ENCODE data around the gene FHDC1. TPM values are rescaled to one million over a fixed set of nuclear protein-coding genes. Genes with fewer than 3 reads are reported as not detected.

Gene FHDC1
- total RNA-seq, 1 experiment from 2014 or later = 0.95 TPM

GRCh38 chr4:153014460-153014859 lies 78.3 kb downstream of the FHDC1 start:
- intact Hi-C loops (cut with micrococcal nuclease) = no loop called here
- no peak overlapping the region for H2AFZ ChIP-seq (ENCODE audit: low read length)
- POLR2A ChIA-PET (ENCODE audit: unreplicated experiment) = no interaction called here
- H4K20me1 ChIP-seq (ENCODE audit: low read length) = no peaks in the 10 kb centered on the region
- ATAC-seq (no peak), DNase-seq (no peak)
- H3K4me1 ChIP-seq (ENCODE audit: insufficient read depth, low read length) = no peaks in the 10 kb centered on the region
- H3K79me2 ChIP-seq (ENCODE audit: low read length) = no peaks in the 10 kb centered on the region
- H3K27me3 ChIP-seq (ENCODE audit: low read length) = no peaks in the 10 kb centered on the region
- H3K4me2 ChIP-seq (ENCODE audit: low read length) = no peak overlapping the region
- no peaks in the 10 kb centered on the region for H3K36me3 ChIP-seq (ENCODE audit: low read depth, low read length)
- no TSS peak for BruUV-seq (replicated peaks)
- no peak overlapping the region for H3K4me3 ChIP-seq (ENCODE audit: low read length)
- TF ChIP-seq EZH2phosphoT487 (IDR thresholded peaks at IDR 0.05; ENCODE audit: borderline replicate concordance, low read length) (no peak), CTCF (conservative IDR thresholded peaks at IDR 0.05; ENCODE audit: low read depth, low read length) (no peak), EZH2 (IDR thresholded peaks at IDR 0.05; ENCODE audit: low read length, unreplicated experiment) (no peak)
- H3K27ac ChIP-seq (ENCODE audit: low read length) = no peak overlapping the region
- H3F3A ChIP-seq (ENCODE audit: low read length, unreplicated experiment) = no peaks in the 10 kb centered on the region
- CTCF ChIA-PET = no interaction called here
- H3K9ac ChIP-seq (ENCODE audit: low read length) = no peak overlapping the region
- H3K9me3 ChIP-seq (ENCODE audit: low read length) = no peaks in the 10 kb centered on the region
- H3K9me2 ChIP-seq (replicated peaks; ENCODE audit: low read length) = no peaks in the 10 kb centered on the region

GRCh38 chr4:153016592-153016991 lies 80.5 kb downstream of the FHDC1 start:
- H3K4me3 ChIP-seq (ENCODE audit: low read length) = no peak overlapping the region
- no peak for ATAC-seq

DNA sequence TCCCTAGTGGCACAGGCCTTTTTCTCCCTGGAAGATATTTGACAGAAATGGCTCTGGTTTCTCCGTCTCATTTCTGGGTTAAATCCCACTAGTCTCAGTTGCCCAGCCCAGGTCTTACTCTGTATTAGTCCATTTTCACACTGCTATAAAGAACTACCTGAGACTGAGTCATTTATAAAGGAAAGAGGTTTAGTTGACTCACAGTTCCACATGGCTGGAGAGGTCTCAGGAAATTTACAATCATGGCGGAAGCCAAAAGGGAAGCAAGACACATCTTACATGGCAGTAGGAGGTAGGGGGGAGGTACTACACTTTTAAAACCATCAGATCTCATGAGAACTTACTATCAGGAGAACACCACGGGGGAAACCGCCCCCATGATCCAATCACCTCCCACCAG lies 81.9 kb downstream of the FHDC1 start:
- Histone ChIP-seq H2AFZ (ENCODE audit: low read length) (no peak overlapping the region), H3K4me2 (ENCODE audit: low read length) (no peak overlapping the region), H3K27ac (ENCODE audit: low read length) (no peak overlapping the region), H3K36me3 (ENCODE audit: low read depth, low read length) (no peaks in the 10 kb centered on the region), H3K9ac (ENCODE audit: low read length) (no peak overlapping the region), H3K4me3 (ENCODE audit: low read length) (no peak overlapping the region), H3K4me1 (ENCODE audit: insufficient read depth, low read length) (no peaks in the 10 kb centered on the region), H3K79me2 (ENCODE audit: low read length) (no peaks in the 10 kb centered on the region), H3K27me3 (ENCODE audit: low read length) (no peaks in the 10 kb centered on the region), H3K9me2 (replicated peaks; ENCODE audit: low read length) (no peaks in the 10 kb centered on the region), H3K9me3 (ENCODE audit: low read length) (no peaks in the 10 kb centered on the region), H3F3A (ENCODE audit: low read length, unreplicated experiment) (no peaks in the 10 kb centered on the region), H4K20me1 (ENCODE audit: low read length) (no peaks in the 10 kb centered on the region)
- ATAC-seq = no peak
- TF ChIP-seq EZH2phosphoT487 (IDR thresholded peaks at IDR 0.05; ENCODE audit: borderline replicate concordance, low read length) (no peak), CTCF (conservative IDR thresholded peaks at IDR 0.05; ENCODE audit: low read depth, low read length) (no peak), EZH2 (IDR thresholded peaks at IDR 0.05; ENCODE audit: low read length, unreplicated experiment) (no peak)
- no peak for DNase-seq
- intact Hi-C loops (cut with micrococcal nuclease) = no loop called here
- CTCF ChIA-PET = no interaction called here
- POLR2A ChIA-PET (ENCODE audit: unreplicated experiment) = no interaction called here
- no TSS peak for BruUV-seq (replicated peaks)

More at GRCh38 chr4:153016592-153016991, 80.5 kb downstream of the FHDC1 start:
- CTCF ChIA-PET = no interaction called here
- Histone ChIP-seq H3K79me2 (ENCODE audit: low read length) (no peaks in the 10 kb centered on the region), H3K27ac (ENCODE audit: low read length) (no peak overlapping the region), H3F3A (ENCODE audit: low read length, unreplicated experiment) (no peaks in the 10 kb centered on the region), H3K36me3 (ENCODE audit: low read depth, low read length) (no peaks in the 10 kb centered on the region), H3K9me3 (ENCODE audit: low read length) (no peaks in the 10 kb centered on the region), H3K4me1 (ENCODE audit: insufficient read depth, low read length) (no peaks in the 10 kb centered on the region), H3K27me3 (ENCODE audit: low read length) (no peaks in the 10 kb centered on the region), H3K4me2 (ENCODE audit: low read length) (no peak overlapping the region), H4K20me1 (ENCODE audit: low read length) (no peaks in the 10 kb centered on the region), H3K9ac (ENCODE audit: low read length) (no peak overlapping the region), H3K9me2 (replicated peaks; ENCODE audit: low read length) (no peaks in the 10 kb centered on the region), H2AFZ (ENCODE audit: low read length) (no peak overlapping the region)
- TF ChIP-seq EZH2 (IDR thresholded peaks at IDR 0.05; ENCODE audit: low read length, unreplicated experiment) (no peak), EZH2phosphoT487 (IDR thresholded peaks at IDR 0.05; ENCODE audit: borderline replicate concordance, low read length) (no peak), CTCF (conservative IDR thresholded peaks at IDR 0.05; ENCODE audit: low read depth, low read length) (no peak)
- BruUV-seq (replicated peaks) = no TSS peak
- no peak for DNase-seq
- POLR2A ChIA-PET (ENCODE audit: unreplicated experiment) = no interaction called here
- intact Hi-C loops (cut with micrococcal nuclease) = no loop called here
